Measurements from ENCODE around the gene SLC52A1.
A peak's percentile ranks its signal among the peaks of the same experiment; 100 is the strongest.
"Not testable (repeated sequence)": the region's sequence is repeated elsewhere in the genome, so short reads cannot be mapped to it uniquely, and the experiment has no call there.

SLC52A1 gene

GRCh38 chr17:5035315-5035714, at the start of gene SLC52A1:
Gene SLC52A1 (minus strand): TSS chr17:5035426. CDS start chr17:5034606, 820 bp downstream.
- TF ChIP-seq CTCF (conservative IDR thresholded peaks at IDR 0.05; ENCODE audit: low read depth), result no peak
- POLR2A ChIA-PET (ENCODE audit: low non-redundant PET), result no interaction called here
- no peak within 1 kb of the TSS for H3K27ac ChIP-seq
- CTCF ChIA-PET, result no interaction called here
- DNase-seq (ENCODE audit: low spot score), result no peak

- POLR2A ChIA-PET (ENCODE audit: low non-redundant PET), result no interaction called here
- no peak for TF ChIP-seq CTCF (conservative IDR thresholded peaks at IDR 0.05; ENCODE audit: low read depth)
- CTCF ChIA-PET, result no interaction called here
- DNase-seq (ENCODE audit: low spot score), result no peak
- no peak overlapping the region for H3K27ac ChIP-seq
Measured at GRCh38 chr17:5080591-5080990, 45.4 kb upstream of the SLC52A1 start.

- ChIA-PET CTCF (interaction anchor here (0.6 kb wide), 1 partner anchor 262 kb away, joined by 3 read pairs; no protein-coding TSS in a partner anchor), POLR2A (ENCODE audit: low non-redundant PET) (interaction anchor here (0.6 kb wide), 1 partner anchor 61 kb away, joined by 9 read pairs; no protein-coding TSS in a partner anchor)
- DNase-seq (ENCODE audit: low spot score), result peak; percentile 71
- TF ChIP-seq CTCF (conservative IDR thresholded peaks at IDR 0.05; ENCODE audit: low read depth), result no peak
- H3K27ac ChIP-seq, result peak within 1 kb of the TSS; percentile 68
Measured at GRCh38 chr17:5078106-5079028, 43.1 kb upstream of the SLC52A1 start, which contains the start of gene ZFP3. Gene ZFP3 (plus strand): TSS chr17:5078467. CDS start chr17:5091505, 13,038 bp downstream.

- CTCF ChIA-PET, result interaction anchor here (0.5 kb wide), 1 partner anchor 93 kb away, joined by 3 read pairs; no protein-coding TSS in a partner anchor
- no peak for TF ChIP-seq CTCF (conservative IDR thresholded peaks at IDR 0.05; ENCODE audit: low read depth)
- H3K27ac ChIP-seq, result peak overlapping the region; percentile 68
- DNase-seq (ENCODE audit: low spot score), result no peak
- POLR2A ChIA-PET (ENCODE audit: low non-redundant PET), result no interaction called here
Measured at GRCh38 chr17:5077781-5078105, 42.5 kb upstream of the SLC52A1 start.

GRCh38 chr17:5077275-5077674, 42.0 kb upstream of the SLC52A1 start:
- H3K27ac ChIP-seq, result peak overlapping the region; percentile 68; the same call in 1 of the 2 replicates
- CTCF ChIA-PET, result interaction anchor here (0.5 to 0.7 kb wide), 2 partner anchors 15 to 92 kb away, joined by 3 read pairs; no protein-coding TSS in a partner anchor
- DNase-seq (ENCODE audit: low spot score); POLR2A ChIA-PET (ENCODE audit: low non-redundant PET): not testable (repeated sequence)

- CTCF ChIA-PET; H3K27ac ChIP-seq; DNase-seq (ENCODE audit: low spot score); POLR2A ChIA-PET (ENCODE audit: low non-redundant PET): not testable (repeated sequence)
Measured at GRCh38 chr17:5075472-5075871, 40.2 kb upstream of the SLC52A1 start.

- no peak overlapping the region for H3K27ac ChIP-seq
- DNase-seq (ENCODE audit: low spot score), result no peak
- no peak for TF ChIP-seq CTCF (conservative IDR thresholded peaks at IDR 0.05; ENCODE audit: low read depth)
- ChIA-PET CTCF (interaction anchor here (1.0 kb wide), 1 partner anchor 32 kb away, joined by 3 read pairs; no protein-coding TSS in a partner anchor), POLR2A (ENCODE audit: low non-redundant PET) (no interaction called here)
Measured at GRCh38 chr17:5069724-5070123, 34.5 kb upstream of the SLC52A1 start.
